ENCODE results near the gene WFIKKN1.

Gene WFIKKN1

GRCh38 chr16:630815-631405 is at the start of gene WFIKKN1:
Gene WFIKKN1 (plus strand): TSS chr16:630985. CDS start chr16:631254, 269 bp downstream.
- peak; percentile 40 to 42 for DNase-seq
- TF ChIP-seq POLR2A (IDR thresholded peaks at IDR 0.05; ENCODE audit: low read length) (no peak), GATA1 (IDR thresholded peaks at IDR 0.05; ENCODE audit: low read depth, low read length) (no peak)

GRCh38 chr16:582218-582613 is 48.6 kb upstream of the WFIKKN1 start:
- DNase-seq = no peak
- TF ChIP-seq GATA1 (IDR thresholded peaks at IDR 0.05; ENCODE audit: low read depth, low read length) = no peak
- no peak for TF ChIP-seq POLR2A (IDR thresholded peaks at IDR 0.05; ENCODE audit: low read length)

GRCh38 chr16:582614-583331 is 48.0 kb upstream of the WFIKKN1 start:
- TF ChIP-seq GATA1 (IDR thresholded peaks at IDR 0.05; ENCODE audit: low read depth, low read length) = no peak
- no peak for TF ChIP-seq POLR2A (IDR thresholded peaks at IDR 0.05; ENCODE audit: low read length)
- DNase-seq = no peak

GRCh38 chr16:583470-583814 is 47.3 kb upstream of the WFIKKN1 start:
- TF ChIP-seq GATA1 (IDR thresholded peaks at IDR 0.05; ENCODE audit: low read depth, low read length) (no peak), POLR2A (IDR thresholded peaks at IDR 0.05; ENCODE audit: low read length) (no peak)

GRCh38 chr16:583815-584591 is 46.8 kb upstream of the WFIKKN1 start:
- TF ChIP-seq POLR2A (IDR thresholded peaks at IDR 0.05; ENCODE audit: low read length) = peak; percentile 54
- TF ChIP-seq GATA1 (IDR thresholded peaks at IDR 0.05; ENCODE audit: low read depth, low read length) = no peak
- DNase-seq = peak in 1 of 2 experiments; percentile 40

More at GRCh38 chr16:583470-583814, 47.3 kb upstream of the WFIKKN1 start:
- no peak for DNase-seq

- TF ChIP-seq GATA1 (IDR thresholded peaks at IDR 0.05; ENCODE audit: low read depth, low read length) (no peak), POLR2A (IDR thresholded peaks at IDR 0.05; ENCODE audit: low read length) (peak; percentile 49)
- no peak for DNase-seq
Observed at GRCh38 chr16:585351-585750, 45.4 kb upstream of the WFIKKN1 start.

- TF ChIP-seq POLR2A (IDR thresholded peaks at IDR 0.05; ENCODE audit: low read length) = no peak
- no peak for TF ChIP-seq GATA1 (IDR thresholded peaks at IDR 0.05; ENCODE audit: low read depth, low read length)
- DNase-seq = no peak
Observed at GRCh38 chr16:586047-586644, 44.6 kb upstream of the WFIKKN1 start.

GRCh38 chr16:586645-587590 is 43.9 kb upstream of the WFIKKN1 start:
- TF ChIP-seq POLR2A (IDR thresholded peaks at IDR 0.05; ENCODE audit: low read length) = peak; percentile 82
- TF ChIP-seq GATA1 (IDR thresholded peaks at IDR 0.05; ENCODE audit: low read depth, low read length) = no peak
- peak in 1 of 2 experiments; percentile 38 for DNase-seq

- TF ChIP-seq GATA1 (IDR thresholded peaks at IDR 0.05; ENCODE audit: low read depth, low read length) (no peak), POLR2A (IDR thresholded peaks at IDR 0.05; ENCODE audit: low read length) (no peak)
- DNase-seq = peak; percentile 83 to 87
Observed at GRCh38 chr16:588639-588888, 42.2 kb upstream of the WFIKKN1 start.

- TF ChIP-seq POLR2A (IDR thresholded peaks at IDR 0.05; ENCODE audit: low read length) (peak; percentile 91), GATA1 (IDR thresholded peaks at IDR 0.05; ENCODE audit: low read depth, low read length) (no peak)
Observed at GRCh38 chr16:588889-589657, 41.7 kb upstream of the WFIKKN1 start.

GRCh38 chr16:589658-590187 is 41.1 kb upstream of the WFIKKN1 start, which contains the start of gene RAB40C:
Gene RAB40C (plus strand): TSS chr16:590066. CDS start chr16:590292, 226 bp downstream.
- peak; percentile 99 to 100 for DNase-seq
- no peak for TF ChIP-seq GATA1 (IDR thresholded peaks at IDR 0.05; ENCODE audit: low read depth, low read length)
- no peak for TF ChIP-seq POLR2A (IDR thresholded peaks at IDR 0.05; ENCODE audit: low read length)

More at GRCh38 chr16:588889-589657, 41.7 kb upstream of the WFIKKN1 start:
- peak; percentile 98 to 99 for DNase-seq

- no peak for DNase-seq
- TF ChIP-seq GATA1 (IDR thresholded peaks at IDR 0.05; ENCODE audit: low read depth, low read length) (no peak), POLR2A (IDR thresholded peaks at IDR 0.05; ENCODE audit: low read length) (no peak)
Observed at GRCh38 chr16:590188-590814, 40.5 kb upstream of the WFIKKN1 start.
